Breast epithelium (tissue), 4 donors: Measurements from ENCODE around the gene GAS7. TPM values are rescaled to one million over a fixed set of nuclear protein-coding genes. Genes with fewer than 3 reads are reported as not detected.

ENCODE experiments used
- DNase-seq, 2 donors: peaks; one replicate each; pipeline ENCODE4 v3.0.0-alpha.2; 2019; ENCODE audit warnings: low spot score in 2 of 2
- H3K27ac ChIP-seq, 2 donors: fragments of 200-600 bp; sonication (generic) in 1 of 2; one replicate each; pipeline ENCODE4 v1.5.1; 2016 to 2019; ENCODE audit warnings: mild to moderate bottlenecking in 1 of 2
- H3K27me3 ChIP-seq, 2 donors: fragments of 200-600 bp; sonication (generic) in 1 of 2; one replicate each; pipeline versions ENCODE4 v1.5.1 to v1.6.0; 2017 to 2019; ENCODE audit warnings: control low read depth in 1 of 2, mild to moderate bottlenecking in 1 of 2
- H3K36me3 ChIP-seq: fragments of 200-600 bp; one replicate; pipeline ENCODE4 v1.5.1; 2019
- H3K4me1 ChIP-seq, 2 donors: fragments of 200-600 bp; sonication (generic); one replicate each; pipeline ENCODE4 v1.5.1; 2016 to 2019; ENCODE audit warnings: control low read depth in 1 of 2
- H3K4me3 ChIP-seq, 3 donors: fragments of 200-600 bp; sonication (generic); 1 replicate in 2 of 3; 2 replicates in 1 of 3; pipeline ENCODE4 v1.5.1; 2016 to 2019; ENCODE audit warnings: mild to moderate bottlenecking in 3 of 3, moderate library complexity in 2 of 3
- H3K9me3 ChIP-seq, 2 donors: fragments of 200-600 bp; sonication (generic) in 1 of 2; one replicate each; pipeline ENCODE4 v1.5.1; 2016 to 2019; ENCODE audit warnings: control low read depth in 1 of 2
- POLR2A ChIP-seq: fragments of 450-650 bp; IDR thresholded peaks from one replicate; pipeline ENCODE4 v1.6.1; 2016; ENCODE audit warnings: antibody characterized with exemption, mild to moderate bottlenecking, moderate library complexity
- POLR2AphosphoS5 ChIP-seq, 3 donors: sonication (generic); formaldehyde crosslinking; IDR thresholded peaks; one replicate each; pipeline ENCODE4 v1.6.1; 2017; ENCODE audit warnings: antibody characterized with exemption in 3 of 3
- intact Hi-C: fragments of 100-400 bp; cut with DNase I; formaldehyde crosslinking; loops from one replicate; pipeline ENCODE4 v1.15.1; 2023; ENCODE audit warnings: low total_unique reads
- total RNA-seq, 3 donors: library from RNA; depleted of rRNA; stranded (reverse); fragments of >200 nt; gene quantifications; one replicate each; pipeline ENCODE4 v1.1.0, GENCODE V29; 2016
- TF ChIP-seq, protein P1 (sequence below), 3 donors: fragments of 450-650 bp; IDR thresholded peaks; one replicate each; pipeline ENCODE4 v1.5.1; 2016 to 2017; ENCODE audit warnings: antibody characterized with exemption in 3 of 3, mild to moderate bottlenecking in 3 of 3, moderate library complexity in 3 of 3

Gene GAS7
- total RNA-seq, 3 donors from 2014 or later, result 21.8 to 62.2 (median 33.4) TPM

DNA sequence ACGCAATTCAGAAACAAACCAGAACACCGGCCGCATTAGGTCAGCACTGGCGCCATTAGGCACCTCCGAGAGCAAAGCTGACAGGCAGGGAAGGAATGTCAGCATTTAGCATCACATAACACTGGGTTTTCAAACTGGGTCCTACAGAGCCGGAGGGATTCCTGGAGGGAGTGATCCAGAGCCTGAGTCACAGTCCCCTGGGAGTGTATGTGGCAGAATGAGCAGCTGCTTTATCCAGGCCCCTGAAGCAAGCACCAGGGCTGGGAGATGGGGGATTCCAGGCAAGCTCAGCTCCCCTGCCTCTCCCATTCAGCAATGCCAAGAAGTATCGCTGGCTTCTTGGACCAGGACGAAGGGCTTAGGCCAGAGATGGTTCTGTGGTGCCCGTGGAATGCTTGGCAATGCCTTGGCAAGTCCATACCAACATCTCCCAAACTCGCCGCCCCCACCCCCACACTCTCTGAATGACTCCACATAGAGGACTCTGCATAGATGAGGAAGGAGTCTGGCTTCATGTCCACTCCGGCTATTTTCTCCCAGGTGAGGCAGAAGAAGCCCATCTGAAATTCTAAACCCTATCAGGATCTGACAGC is 20.4 kb downstream of the GAS7 start:
- no peaks in the 10 kb centered on the region for H3K27me3 ChIP-seq
- no peak overlapping the region for H3K4me3 ChIP-seq
- intact Hi-C loops, result no loop called here
- H3K4me1 ChIP-seq, result no peaks in the 10 kb centered on the region
- DNase-seq, result no peak
- no peaks in the 10 kb centered on the region for H3K9me3 ChIP-seq
- H3K36me3 ChIP-seq, result no peaks in the 10 kb centered on the region
- TF ChIP-seq POLR2A (no peak), POLR2AphosphoS5 (IDR thresholded peaks at IDR 0.05) (no peak)
- TF ChIP-seq, protein P1, sequence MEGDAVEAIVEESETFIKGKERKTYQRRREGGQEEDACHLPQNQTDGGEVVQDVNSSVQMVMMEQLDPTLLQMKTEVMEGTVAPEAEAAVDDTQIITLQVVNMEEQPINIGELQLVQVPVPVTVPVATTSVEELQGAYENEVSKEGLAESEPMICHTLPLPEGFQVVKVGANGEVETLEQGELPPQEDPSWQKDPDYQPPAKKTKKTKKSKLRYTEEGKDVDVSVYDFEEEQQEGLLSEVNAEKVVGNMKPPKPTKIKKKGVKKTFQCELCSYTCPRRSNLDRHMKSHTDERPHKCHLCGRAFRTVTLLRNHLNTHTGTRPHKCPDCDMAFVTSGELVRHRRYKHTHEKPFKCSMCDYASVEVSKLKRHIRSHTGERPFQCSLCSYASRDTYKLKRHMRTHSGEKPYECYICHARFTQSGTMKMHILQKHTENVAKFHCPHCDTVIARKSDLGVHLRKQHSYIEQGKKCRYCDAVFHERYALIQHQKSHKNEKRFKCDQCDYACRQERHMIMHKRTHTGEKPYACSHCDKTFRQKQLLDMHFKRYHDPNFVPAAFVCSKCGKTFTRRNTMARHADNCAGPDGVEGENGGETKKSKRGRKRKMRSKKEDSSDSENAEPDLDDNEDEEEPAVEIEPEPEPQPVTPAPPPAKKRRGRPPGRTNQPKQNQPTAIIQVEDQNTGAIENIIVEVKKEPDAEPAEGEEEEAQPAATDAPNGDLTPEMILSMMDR (IDR thresholded peaks at IDR 0.05), result no peak
- peak overlapping the region in 1 of 2 donors; percentile 43 for H3K27ac ChIP-seq

DNA sequence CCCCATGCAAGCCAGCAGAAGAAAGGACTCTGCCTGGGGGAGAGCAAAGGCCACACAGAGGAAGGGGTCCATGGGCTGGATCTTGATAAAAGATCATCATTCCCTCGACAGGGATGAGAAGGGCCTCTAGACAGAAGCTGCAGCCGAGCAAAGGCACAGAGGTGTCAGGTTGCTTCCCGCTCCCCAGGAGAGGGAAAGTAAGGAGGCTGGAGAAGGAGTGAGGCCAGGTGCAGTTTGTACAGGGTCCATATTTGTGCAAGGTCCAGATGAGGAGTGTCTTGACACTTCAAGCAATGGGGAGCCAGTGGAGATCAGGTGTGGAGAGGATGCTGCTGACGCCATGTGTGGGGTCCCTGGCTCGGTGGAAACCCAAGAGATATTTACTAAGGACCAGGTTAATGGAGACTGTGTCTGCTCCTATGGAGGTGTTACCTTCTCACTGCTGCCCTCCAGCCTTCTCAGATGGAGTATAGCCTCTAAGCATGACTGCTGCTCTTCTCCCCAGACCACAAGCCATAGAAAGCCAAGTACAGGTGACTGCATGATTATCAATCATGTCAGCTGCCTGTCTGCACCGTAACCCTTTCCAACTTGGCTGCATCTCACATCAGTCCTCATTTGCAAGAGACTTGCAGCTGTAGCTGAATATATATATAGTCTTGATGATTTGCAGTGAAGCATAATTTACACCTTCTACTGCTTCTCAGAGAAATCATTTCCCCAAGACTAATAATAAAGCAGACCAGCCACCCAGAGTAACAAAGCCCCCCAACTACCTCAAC is 21.1 kb downstream of the GAS7 start:
- H3K27me3 ChIP-seq, result no peaks in the 10 kb centered on the region
- no peaks in the 10 kb centered on the region for H3K4me1 ChIP-seq
- intact Hi-C loops, result no loop called here
- no peak overlapping the region for H3K27ac ChIP-seq
- no peak for DNase-seq
- H3K36me3 ChIP-seq, result no peaks in the 10 kb centered on the region
- H3K4me3 ChIP-seq, result no peak overlapping the region
- TF ChIP-seq, protein P1 (IDR thresholded peaks at IDR 0.05), result no peak
- TF ChIP-seq POLR2AphosphoS5 (IDR thresholded peaks at IDR 0.05), result no peak
- no peaks in the 10 kb centered on the region for H3K9me3 ChIP-seq

DNA sequence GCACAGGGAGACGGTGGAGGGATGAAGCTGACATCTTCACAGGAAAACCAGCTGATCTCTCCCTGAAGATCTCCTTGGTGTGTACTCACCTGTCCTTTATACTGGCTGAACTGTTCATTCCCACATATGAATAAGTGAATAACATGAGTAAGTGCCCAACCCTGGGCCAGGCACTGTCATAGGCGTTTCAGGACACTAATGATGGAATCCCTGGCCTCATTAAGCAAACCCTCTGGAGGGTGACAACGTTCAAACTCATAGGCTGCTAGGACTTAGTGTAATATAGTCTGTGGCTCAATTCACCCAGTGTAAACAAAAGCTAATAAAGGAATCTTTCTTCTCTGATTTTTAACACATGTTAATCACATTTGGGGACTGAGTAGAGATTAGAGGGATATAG is 24.5 kb downstream of the GAS7 start:
- H3K27ac ChIP-seq, result no peak overlapping the region
- H3K27me3 ChIP-seq, result no peaks in the 10 kb centered on the region
- H3K9me3 ChIP-seq, result no peaks in the 10 kb centered on the region
- H3K36me3 ChIP-seq, result no peaks in the 10 kb centered on the region
- intact Hi-C loops, result no loop called here
- TF ChIP-seq POLR2A (no peak), POLR2AphosphoS5 (IDR thresholded peaks at IDR 0.05) (no peak)
- TF ChIP-seq, protein P1 (IDR thresholded peaks at IDR 0.05), result no peak
- no peak overlapping the region for H3K4me3 ChIP-seq
- DNase-seq, result no peak
- H3K4me1 ChIP-seq, result peaks cover 0 to 4% of the 10 kb centered on the region in 2 donors

DNA sequence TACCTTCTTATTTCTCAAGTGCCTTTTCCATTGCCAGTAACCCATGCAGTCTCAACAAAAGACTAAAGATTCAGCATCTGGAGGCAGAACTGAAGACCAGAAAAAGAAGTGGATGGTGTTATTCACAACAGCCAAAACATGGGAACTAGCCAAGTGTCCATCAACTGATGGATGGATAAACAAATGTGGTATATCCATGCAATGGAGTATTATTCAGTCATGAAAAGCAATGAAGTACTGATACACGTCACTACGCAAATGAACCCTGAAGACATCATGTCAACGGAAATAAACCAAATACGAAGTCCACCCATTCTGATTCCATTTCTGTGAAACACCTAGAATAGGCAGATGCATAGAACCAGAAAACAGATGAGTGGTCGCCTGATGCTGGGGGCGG is 25.6 kb downstream of the GAS7 start:
- intact Hi-C loops, result no loop called here
- H3K4me1 ChIP-seq, result peaks cover 0 to 4% of the 10 kb centered on the region in 2 donors
- TF ChIP-seq POLR2A (no peak), POLR2AphosphoS5 (IDR thresholded peaks at IDR 0.05) (no peak)
- TF ChIP-seq, protein P1 (IDR thresholded peaks at IDR 0.05), result no peak
- no peaks in the 10 kb centered on the region for H3K36me3 ChIP-seq
- H3K27ac ChIP-seq, result no peak overlapping the region
- H3K4me3 ChIP-seq, result no peak overlapping the region
- DNase-seq, result no peak
- H3K27me3 ChIP-seq, result no peaks in the 10 kb centered on the region
- H3K9me3 ChIP-seq, result no peaks in the 10 kb centered on the region

DNA sequence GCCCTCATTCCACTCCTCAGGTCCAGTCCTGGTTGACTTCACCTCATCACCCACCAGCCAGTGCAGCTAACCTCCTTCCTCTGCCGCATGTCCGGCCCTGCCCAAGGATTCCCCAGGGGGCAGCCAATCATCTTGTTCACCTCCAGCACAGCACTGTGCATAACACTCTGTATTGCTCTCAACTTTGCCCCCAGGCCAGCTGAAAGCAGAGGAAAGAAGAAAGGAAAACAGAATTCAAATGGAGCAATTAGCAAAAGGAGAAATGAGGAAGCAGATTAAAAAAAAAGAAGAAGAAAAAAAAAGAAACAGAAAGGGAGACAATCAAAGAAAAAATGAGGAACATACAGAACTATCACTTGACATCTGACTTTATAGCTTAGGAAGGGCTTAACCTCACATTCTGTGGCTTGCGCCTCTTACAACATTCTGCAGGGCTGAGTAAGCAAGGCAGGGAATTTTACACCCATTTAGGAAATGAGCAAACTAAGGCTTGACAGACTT is 26.1 kb downstream of the GAS7 start:
- intact Hi-C loops, result no loop called here
- Histone ChIP-seq H3K27me3 (no peaks in the 10 kb centered on the region), H3K36me3 (no peaks in the 10 kb centered on the region), H3K9me3 (no peaks in the 10 kb centered on the region), H3K4me1 (peaks cover 0 to 4% of the 10 kb centered on the region in 2 donors), H3K4me3 (no peak overlapping the region), H3K27ac (peak overlapping the region; percentile 17 to 61)
- DNase-seq, result no peak
- TF ChIP-seq POLR2AphosphoS5 (IDR thresholded peaks at IDR 0.05), result no peak
- TF ChIP-seq, protein P1 (IDR thresholded peaks at IDR 0.05), result no peak
